ENCODE results near the gene SIGLEC1. TPM values are rescaled to one million over a fixed set of nuclear protein-coding genes. Genes with fewer than 3 reads are reported as not detected.

SIGLEC1 gene
- total RNA-seq, 1 donor from 2014 or later, result 53.6 TPM

DNA sequence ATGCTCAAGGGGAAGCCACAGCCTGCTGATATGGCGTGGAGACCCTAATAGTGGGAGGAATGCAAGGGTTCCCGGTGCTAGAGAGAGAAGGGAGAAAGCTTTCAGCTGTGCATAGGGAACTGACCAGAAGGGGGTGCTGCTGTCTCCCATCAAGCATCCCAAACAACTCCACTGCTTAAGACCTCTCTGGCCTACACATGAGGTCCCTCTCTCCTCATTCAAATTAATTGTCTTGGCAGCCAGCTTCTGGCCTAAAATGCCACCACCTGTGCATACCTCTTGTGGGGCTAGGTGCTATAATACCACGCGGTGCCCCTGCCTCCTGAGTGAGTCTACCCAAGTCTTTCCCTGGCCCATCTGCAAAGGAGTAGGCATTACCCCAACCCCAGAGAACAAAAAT, 40.7 kb upstream of the SIGLEC1 start:
- TF ChIP-seq, protein P1, sequence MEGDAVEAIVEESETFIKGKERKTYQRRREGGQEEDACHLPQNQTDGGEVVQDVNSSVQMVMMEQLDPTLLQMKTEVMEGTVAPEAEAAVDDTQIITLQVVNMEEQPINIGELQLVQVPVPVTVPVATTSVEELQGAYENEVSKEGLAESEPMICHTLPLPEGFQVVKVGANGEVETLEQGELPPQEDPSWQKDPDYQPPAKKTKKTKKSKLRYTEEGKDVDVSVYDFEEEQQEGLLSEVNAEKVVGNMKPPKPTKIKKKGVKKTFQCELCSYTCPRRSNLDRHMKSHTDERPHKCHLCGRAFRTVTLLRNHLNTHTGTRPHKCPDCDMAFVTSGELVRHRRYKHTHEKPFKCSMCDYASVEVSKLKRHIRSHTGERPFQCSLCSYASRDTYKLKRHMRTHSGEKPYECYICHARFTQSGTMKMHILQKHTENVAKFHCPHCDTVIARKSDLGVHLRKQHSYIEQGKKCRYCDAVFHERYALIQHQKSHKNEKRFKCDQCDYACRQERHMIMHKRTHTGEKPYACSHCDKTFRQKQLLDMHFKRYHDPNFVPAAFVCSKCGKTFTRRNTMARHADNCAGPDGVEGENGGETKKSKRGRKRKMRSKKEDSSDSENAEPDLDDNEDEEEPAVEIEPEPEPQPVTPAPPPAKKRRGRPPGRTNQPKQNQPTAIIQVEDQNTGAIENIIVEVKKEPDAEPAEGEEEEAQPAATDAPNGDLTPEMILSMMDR (IDR thresholded peaks at IDR 0.05), result peak; percentile 79
- ATAC-seq (peak; percentile 75), DNase-seq (no peak)
- Histone ChIP-seq H3K9me3 (no peaks in the 10 kb centered on the region), H3K27ac (no peak overlapping the region), H3K27me3 (peaks cover 13% of the 10 kb centered on the region), H3K4me3 (no peak overlapping the region), H3K36me3 (peaks cover 1% of the 10 kb centered on the region), H3K4me1 (peaks cover 12% of the 10 kb centered on the region)
- intact Hi-C loops (cut with DNase I), result no loop called here

DNA sequence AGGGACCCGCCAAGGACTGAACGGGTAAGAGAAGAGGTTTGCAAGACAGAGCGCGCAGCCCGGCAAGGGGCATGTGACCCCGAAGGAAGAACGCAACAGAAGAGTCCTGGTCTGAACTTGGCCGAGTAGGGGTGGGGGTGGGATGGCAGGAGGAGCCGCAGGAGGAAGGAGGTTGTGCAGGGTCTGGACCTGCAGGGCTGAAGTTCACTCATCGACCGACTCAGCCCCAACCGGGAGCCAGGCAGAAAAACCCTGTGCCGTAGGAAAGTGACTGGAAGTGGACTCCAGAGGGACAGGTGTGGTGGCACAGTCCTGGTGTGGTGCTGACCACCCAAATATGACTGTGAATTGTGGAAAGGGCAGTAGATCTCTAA, 40.0 kb upstream of the SIGLEC1 start:
- Histone ChIP-seq H3K27ac (no peak overlapping the region), H3K27me3 (peaks cover 13% of the 10 kb centered on the region), H3K4me3 (peak overlapping the region; percentile 40), H3K4me1 (peaks cover 7% of the 10 kb centered on the region), H3K9me3 (no peaks in the 10 kb centered on the region), H3K36me3 (no peaks in the 10 kb centered on the region)
- intact Hi-C loops (cut with DNase I), result no loop called here
- DNase-seq, result no peak
- ATAC-seq, result no peak
- TF ChIP-seq, protein P1 (IDR thresholded peaks at IDR 0.05), result no peak

- H3K9me3 ChIP-seq, result no peaks in the 10 kb centered on the region
- peaks cover 2% of the 10 kb centered on the region for H3K4me1 ChIP-seq
- TF ChIP-seq, protein P1 (IDR thresholded peaks at IDR 0.05), result no peak
- H3K27me3 ChIP-seq, result peaks cover 13% of the 10 kb centered on the region
- H3K27ac ChIP-seq, result no peak overlapping the region
- H3K4me3 ChIP-seq, result peak overlapping the region; percentile 40
- no peaks in the 10 kb centered on the region for H3K36me3 ChIP-seq
- intact Hi-C loops (cut with DNase I), result no loop called here
- ATAC-seq (peak; percentile 71), DNase-seq (peak; percentile 84)
Observed at GRCh38 chr20:3751675-3752385, 39.4 kb upstream of the SIGLEC1 start.

- H3K36me3 ChIP-seq, result no peaks in the 10 kb centered on the region
- ATAC-seq (no peak), DNase-seq (no peak)
- peaks cover 13% of the 10 kb centered on the region for H3K27me3 ChIP-seq
- no peaks in the 10 kb centered on the region for H3K4me1 ChIP-seq
- TF ChIP-seq, protein P1 (IDR thresholded peaks at IDR 0.05), result no peak
- intact Hi-C loops (cut with DNase I), result no loop called here
- H3K4me3 ChIP-seq, result peak overlapping the region; percentile 40
- H3K9me3 ChIP-seq, result no peaks in the 10 kb centered on the region
- H3K27ac ChIP-seq, result no peak overlapping the region
Observed at GRCh38 chr20:3751305-3751674, 38.9 kb upstream of the SIGLEC1 start.

- no peaks in the 10 kb centered on the region for H3K36me3 ChIP-seq
- TF ChIP-seq, protein P1 (IDR thresholded peaks at IDR 0.05), result peak; percentile 65
- DNase-seq, result no peak
- intact Hi-C loops (cut with DNase I), result no loop called here
- no peak overlapping the region for H3K27ac ChIP-seq
- peak; percentile 40 for ATAC-seq
- H3K27me3 ChIP-seq, result peaks cover 13% of the 10 kb centered on the region
- H3K4me3 ChIP-seq, result no peak overlapping the region
- peaks cover under 1% of the 10 kb centered on the region for H3K4me1 ChIP-seq
- no peaks in the 10 kb centered on the region for H3K9me3 ChIP-seq
Observed at GRCh38 chr20:3749689-3750531, 37.5 kb upstream of the SIGLEC1 start.
